Esophagus squamous epithelium (tissue), 5 donors: ENCODE data around the gene AFDN. TPM values are rescaled to one million over a fixed set of nuclear protein-coding genes. Genes with fewer than 3 reads are reported as not detected.

Experiments used
- DNase-seq: peaks from one replicate; lab custom pipeline; 2025; lab: John Stamatoyannopoulos, UW
- H3K27ac ChIP-seq, 4 donors: fragments of 200-600 bp; sonication (generic); one replicate each; pipeline ENCODE4 v1.5.1; 2016 to 2019; ENCODE audit warnings: mild to moderate bottlenecking in 1 of 4
- H3K27me3 ChIP-seq, 4 donors: fragments of 200-600 bp; sonication (generic); 1 replicate in 3 of 4; 2 replicates in 1 of 4; pipeline versions ENCODE4 v1.5.1 to v1.6.0; 2017 to 2021; ENCODE audit warnings: antibody characterized with exemption in 1 of 4
- H3K36me3 ChIP-seq, 3 donors: fragments of 200-600 bp; sonication (generic); one replicate each; pipeline ENCODE4 v1.5.1; 2016 to 2019
- H3K4me1 ChIP-seq, 3 donors: fragments of 200-600 bp; sonication (generic); one replicate each; pipeline ENCODE4 v1.5.1; 2017 to 2019
- H3K4me3 ChIP-seq, 4 donors: fragments of 200-600 bp; sonication (generic); 1 replicate in 3 of 4; 2 replicates in 1 of 4; pipeline ENCODE4 v1.5.1; 2016 to 2019; ENCODE audit warnings: mild to moderate bottlenecking in 2 of 4, moderate library complexity in 1 of 4
- H3K9me3 ChIP-seq, 3 donors: fragments of 200-600 bp; sonication (generic); one replicate each; pipeline ENCODE4 v1.5.1; 2016 to 2019
- CTCF ChIP-seq, 6 experiments: fragments of 450-650 bp in 4 of 6; fragments of 200-600 bp in 2 of 6; sonication (generic) in 2 of 6; IDR thresholded peaks; one replicate each; pipeline ENCODE4 v1.5.1; 2016 to 2019; ENCODE audit warnings: antibody characterized with exemption in 6 of 6, mild to moderate bottlenecking in 4 of 6, moderate library complexity in 4 of 6
- POLR2A ChIP-seq, 4 donors: fragments of 450-650 bp; IDR thresholded peaks; one replicate each; pipeline ENCODE4 v1.6.1; 2017; ENCODE audit warnings: antibody characterized with exemption in 4 of 4, mild to moderate bottlenecking in 4 of 4, moderate library complexity in 3 of 4
- WGBS, 2 donors: methylation state at CpG; one replicate each; pipeline ENCODE4 v1.1.5; 2018; 5-methylcytosine and 5-hydroxymethylcytosine counted together
- intact Hi-C: fragments of 100-400 bp; cut with DNase I; formaldehyde crosslinking; loops from one replicate; pipeline ENCODE4 v1.15.0; 2022
- total RNA-seq, 4 donors: library from RNA; depleted of rRNA; stranded (reverse); fragments of >200 nt; gene quantifications; one replicate each; pipeline ENCODE4 v1.1.0, GENCODE V29; 2016
- donor health status: DM: yes; HTN: yes; CAD: no.

The AFDN gene
- total RNA-seq, 4 donors from 2014 or later: 93.8 to 250 (median 204) TPM

GRCh38 chr6:167856474-167856873 is 29.8 kb downstream of the AFDN start:
- peaks cover 3 to 43% (median 4%) of the 10 kb centered on the region in 3 donors for H3K4me1 ChIP-seq
- no peaks in the 10 kb centered on the region for H3K36me3 ChIP-seq
- H3K27me3 ChIP-seq: no peaks in the 10 kb centered on the region
- H3K9me3 ChIP-seq: no peaks in the 10 kb centered on the region
- H3K27ac ChIP-seq: no peak overlapping the region
- WGBS, 2 donors: 96 to 100% methylated on average over 1 of the region's 1 CpG
- DNase-seq: no peak
- no peak for TF ChIP-seq CTCF (IDR thresholded peaks at IDR 0.05)
- no peak for TF ChIP-seq POLR2A (IDR thresholded peaks at IDR 0.05)
- H3K4me3 ChIP-seq: no peak overlapping the region
- intact Hi-C loops: no loop called here

DNA sequence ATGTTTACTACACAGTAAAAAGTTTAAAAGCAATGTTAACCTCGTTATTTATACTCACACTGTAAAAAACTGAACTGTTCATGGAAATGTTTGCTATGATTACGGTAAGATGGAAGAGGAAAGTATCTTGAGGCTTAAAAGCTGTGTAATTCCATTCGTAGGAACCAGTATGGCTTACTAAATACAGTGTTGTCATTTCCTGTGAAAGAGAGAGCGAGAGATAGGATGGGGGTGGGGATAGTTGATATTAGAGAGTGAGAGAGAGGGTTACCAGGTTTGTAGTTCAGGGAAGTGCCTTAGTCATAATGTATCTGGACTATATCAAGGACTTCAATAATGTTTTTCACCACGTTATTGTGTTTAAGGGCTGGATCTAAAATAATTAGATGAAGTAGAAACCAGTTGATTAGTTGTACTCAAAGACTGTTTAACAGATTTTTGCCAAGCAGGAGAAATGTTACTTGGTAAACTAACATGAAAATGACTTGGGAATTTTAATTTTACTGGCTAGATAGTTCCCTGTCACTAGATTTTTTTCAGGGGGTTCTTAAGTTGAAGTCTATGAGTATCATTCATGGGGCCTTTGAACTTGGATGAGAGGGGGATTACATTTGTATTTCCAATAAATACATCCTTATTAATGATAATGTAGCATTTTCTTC is 30.4 kb downstream of the AFDN start:
- Histone ChIP-seq H3K4me3 (no peak overlapping the region), H3K36me3 (no peaks in the 10 kb centered on the region), H3K4me1 (peaks cover 3 to 43% (median 4%) of the 10 kb centered on the region in 3 donors), H3K27me3 (no peaks in the 10 kb centered on the region), H3K27ac (no peak overlapping the region), H3K9me3 (no peaks in the 10 kb centered on the region)
- intact Hi-C loops: no loop called here
- TF ChIP-seq POLR2A (IDR thresholded peaks at IDR 0.05): no peak
- TF ChIP-seq CTCF (IDR thresholded peaks at IDR 0.05): no peak
- WGBS, 2 donors: 69 to 71% methylated on average over 5 of the region's 5 CpGs
- no peak for DNase-seq

DNA sequence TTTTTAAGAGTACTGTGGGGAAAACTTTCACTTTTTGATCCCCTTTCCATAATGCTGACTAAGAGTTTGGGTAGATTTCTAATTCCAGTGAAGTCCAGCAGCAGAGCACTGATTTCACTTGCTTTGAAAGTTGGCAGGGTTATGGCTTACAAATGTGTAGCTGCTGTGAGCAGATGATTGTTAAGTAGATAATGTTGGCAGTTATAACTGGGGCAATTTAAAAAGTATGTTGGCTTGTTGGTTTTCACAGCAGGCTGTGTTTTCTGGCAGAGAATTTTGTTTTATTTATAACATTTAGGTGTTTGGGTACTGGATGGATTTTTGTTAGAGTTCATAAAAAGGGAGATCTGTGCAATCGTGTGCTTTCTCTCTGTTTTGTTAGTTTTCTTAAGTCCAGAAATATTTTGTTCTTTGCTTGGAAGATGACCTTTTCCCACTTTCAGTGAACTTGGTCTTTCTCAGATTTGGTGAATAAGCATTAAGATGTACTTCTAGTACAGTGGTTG is 31.4 kb downstream of the AFDN start:
- WGBS, 2 donors: 50 to 67% methylated on average over 1 of the region's 1 CpG
- Histone ChIP-seq H3K4me1 (peaks cover 3 to 43% (median 4%) of the 10 kb centered on the region in 3 donors), H3K4me3 (no peak overlapping the region), H3K27me3 (no peaks in the 10 kb centered on the region), H3K9me3 (no peaks in the 10 kb centered on the region), H3K36me3 (no peaks in the 10 kb centered on the region), H3K27ac (no peak overlapping the region)
- intact Hi-C loops: no loop called here
- DNase-seq: no peak
- TF ChIP-seq CTCF (IDR thresholded peaks at IDR 0.05) (no peak), POLR2A (IDR thresholded peaks at IDR 0.05) (no peak)

DNA sequence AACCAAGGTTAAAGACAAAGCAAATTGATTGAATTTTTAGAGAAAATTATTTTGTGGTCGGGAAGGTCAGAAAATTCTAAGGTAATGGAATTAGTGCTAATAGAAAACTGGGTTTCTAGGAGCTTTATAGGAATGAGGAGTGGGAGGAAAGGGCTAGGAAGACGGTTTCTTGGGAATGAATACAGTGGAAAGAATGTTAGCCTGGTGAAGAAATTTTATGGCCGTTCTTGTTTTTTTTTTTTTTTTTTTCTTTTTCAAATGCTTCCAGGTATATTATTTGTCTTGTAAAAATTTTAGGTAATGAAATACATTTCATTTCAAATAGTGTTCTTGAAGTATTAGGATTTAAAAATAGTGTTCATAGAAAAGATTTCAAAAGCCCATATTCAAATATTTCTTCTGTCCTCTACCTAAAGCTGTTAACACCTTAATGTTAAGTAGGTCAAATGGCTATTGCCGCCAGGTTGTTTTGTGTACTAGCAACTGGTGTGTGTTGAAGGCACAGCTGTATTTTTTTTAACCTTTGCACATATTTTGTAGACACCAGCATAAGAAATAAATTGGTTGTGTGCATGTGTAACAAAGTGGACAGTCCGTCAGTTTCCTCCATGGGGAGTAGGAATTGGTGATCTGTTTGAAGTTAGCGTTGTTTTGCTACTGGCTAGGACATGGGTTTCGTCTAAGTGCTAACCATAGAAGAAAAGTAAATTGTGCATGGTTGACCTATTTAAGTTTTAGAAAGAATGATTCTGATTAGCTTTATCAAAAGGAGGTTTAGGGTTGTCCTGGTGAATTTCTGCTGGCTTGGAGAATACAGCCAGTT is 32.3 kb downstream of the AFDN start:
- no peak for DNase-seq
- Histone ChIP-seq H3K27ac (no peak overlapping the region), H3K36me3 (no peaks in the 10 kb centered on the region), H3K4me3 (no peak overlapping the region), H3K9me3 (no peaks in the 10 kb centered on the region), H3K4me1 (peaks cover 3 to 43% (median 4%) of the 10 kb centered on the region in 3 donors), H3K27me3 (no peaks in the 10 kb centered on the region)
- WGBS, 2 donors: 71 to 80% methylated on average over 7 of the region's 7 CpGs
- TF ChIP-seq CTCF (IDR thresholded peaks at IDR 0.05): no peak
- no peak for TF ChIP-seq POLR2A (IDR thresholded peaks at IDR 0.05)
- intact Hi-C loops: no loop called here
